HCT116 (cell line): ENCODE results near the gene LRRFIP1. TPM values are rescaled to one million over a fixed set of nuclear protein-coding genes. Genes with fewer than 3 reads are reported as not detected.
A peak's percentile ranks its signal among the peaks of the same experiment; 100 is the strongest.

Source experiments
- ATAC-seq: fragments of 200-7000 bp; cut with Tn5 transposase; 2 replicates; pipeline ENCODE4 v1.9.1; 2020; ENCODE audit warnings: mild to moderate bottlenecking, moderate library complexity
- BruUV-seq: library from RNA; stranded (reverse); fragments of 400-500 nt; replicated peaks from 2 replicates; lab custom pipeline; 2021; lab: Mats Ljungman, UMichigan
- CTCF ChIA-PET: fragments of 300-600 bp; sonication (Branson Sonifier 250); formaldehyde crosslinking; loops from one replicate; lab custom pipeline; 2021; ENCODE audit warnings: antibody characterized with exemption; lab: Charles Lee
- POLR2A ChIA-PET: fragments of 300-600, 350-600 bp; sonication (Branson Sonifier 250); formaldehyde crosslinking; loops from one replicate; lab custom pipeline; 2021; ENCODE audit warnings: antibody characterized with exemption; lab: Charles Lee
- RAD21 ChIA-PET, 2 experiments: fragments of 300-600 bp; sonication (Branson Sonifier 250); formaldehyde crosslinking; loops; one replicate each; lab custom pipeline; 2023; ENCODE audit warnings: low total read pairs in 2 of 2; ENCODE audit not compliant: uncharacterized antibody in 2 of 2, unreplicated experiment in 2 of 2, low non-redundant PET in 1 of 2; lab: Charles Lee
- DNase-seq: peaks from one replicate; pipeline ENCODE4 v3.0.0-alpha.2; 2010; ENCODE audit warnings: low read depth, low spot score
- H2AFZ ChIP-seq: fragments of 200-600 bp; shearing (Covaris generic), sonication (generic); 2 replicates; pipeline ENCODE4 v1.6.1; 2017; ENCODE audit warnings: low read depth, mixed run types, mixed read lengths, antibody characterized with exemption, low read length; ENCODE audit not compliant: poor library complexity, severe bottlenecking
- H3K27ac ChIP-seq: 2 replicates; pipeline ENCODE4 v1.5.1; 2012; ENCODE audit warnings: low read depth, low read length
- H3K27me3 ChIP-seq: fragments of 200-600 bp; sonication (generic); 2 replicates; pipeline ENCODE4 v1.6.1; 2016; ENCODE audit warnings: mixed run types, low read length, mixed read lengths; ENCODE audit not compliant: insufficient read depth
- H3K36me3 ChIP-seq, 2 experiments: fragments of 200-500 bp in 1 of 2; fragments of 200-600 bp in 1 of 2; sonication (Bioruptor generic) in 1 of 2; sonication (generic) in 1 of 2; 2 replicates each; pipeline versions ENCODE4 v1.5.1 to v1.6.1; 2014 to 2016; ENCODE audit warnings: low read length in 2 of 2, inconsistent platforms in 1 of 2, mixed read lengths in 1 of 2, mixed run types in 1 of 2; ENCODE audit not compliant: insufficient read depth in 2 of 2, control insufficient read depth in 1 of 2
- H3K4me1 ChIP-seq, 2 experiments: fragments of 200-600 bp in 1 of 2; sonication (generic) in 1 of 2; 2 replicates each; pipeline versions ENCODE4 v1.5.1 to v1.6.1; 2012 to 2017; ENCODE audit warnings: low read length in 2 of 2, inconsistent platforms in 1 of 2, mild to moderate bottlenecking in 1 of 2, mixed read lengths in 1 of 2, mixed run types in 1 of 2, moderate library complexity in 1 of 2; ENCODE audit not compliant: insufficient read depth in 2 of 2, control insufficient read depth in 1 of 2
- H3K4me2 ChIP-seq: fragments of 200-600 bp; sonication (generic); 2 replicates; pipeline ENCODE4 v1.6.1; 2017; ENCODE audit warnings: mixed run types, low read length, mixed read lengths
- H3K4me3 ChIP-seq, 2 experiments: fragments of 200-600 bp in 1 of 2; sonication (generic) in 1 of 2; replicated peaks in 1 of 2; 2 replicates each; pipeline ENCODE4 v1.5.1; 2011 to 2016; ENCODE audit warnings: low read length in 2 of 2, control low read depth in 1 of 2, low read depth in 1 of 2, mild to moderate bottlenecking in 1 of 2, mixed read lengths in 1 of 2, mixed run types in 1 of 2
- H3K79me2 ChIP-seq: fragments of 200-600 bp; sonication (generic); 2 replicates; pipeline ENCODE4 v1.6.1; 2017; ENCODE audit warnings: mild to moderate bottlenecking, mixed run types, low read length, moderate library complexity, mixed read lengths; ENCODE audit not compliant: insufficient read depth
- H3K9ac ChIP-seq: fragments of 200-600 bp; sonication (generic); 2 replicates; pipeline ENCODE4 v1.6.1; 2016; ENCODE audit warnings: low read length, mixed read lengths
- H3K9me2 ChIP-seq: fragments of 200-600 bp; sonication (generic), shearing (Covaris generic); 2 replicates; pipeline ENCODE4 v1.6.1; 2017; ENCODE audit warnings: mixed run types, mild to moderate bottlenecking, moderate library complexity; ENCODE audit not compliant: insufficient read depth
- H3K9me3 ChIP-seq, 2 experiments: fragments of 200-500 bp in 1 of 2; fragments of 200-600 bp in 1 of 2; sonication (Bioruptor generic) in 1 of 2; sonication (generic) in 1 of 2; 2 replicates each; pipeline ENCODE4 v1.6.1; 2014 to 2017; ENCODE audit warnings: low read length in 2 of 2, mixed read lengths in 2 of 2, inconsistent platforms in 1 of 2, low read depth in 1 of 2, mild to moderate bottlenecking in 1 of 2, mixed run types in 1 of 2, moderate library complexity in 1 of 2; ENCODE audit not compliant: control insufficient read depth in 1 of 2, insufficient read depth in 1 of 2
- H4K20me1 ChIP-seq: fragments of 200-600 bp; sonication (generic), shearing (Covaris generic); 2 replicates; pipeline ENCODE4 v1.6.1; 2017; ENCODE audit warnings: mixed run types, mild to moderate bottlenecking, moderate library complexity; ENCODE audit not compliant: insufficient read depth
- ATF3 ChIP-seq: IDR thresholded peaks from 2 replicates; pipeline ENCODE4 v1.6.1; 2012
- CBX3 ChIP-seq: IDR thresholded peaks from 2 replicates; pipeline ENCODE4 v1.6.1; 2012; ENCODE audit warnings: low read depth
- CEBPB ChIP-seq: IDR thresholded peaks from 2 replicates; pipeline ENCODE4 v1.6.1; 2012; ENCODE audit warnings: low read depth
- CTCF ChIP-seq, 3 experiments: fragments of 200-600 bp in 1 of 3; sonication (generic) in 1 of 3; IDR thresholded peaks in 2 of 3; conservative IDR thresholded peaks in 1 of 3; 2 replicates each; pipeline ENCODE4 v1.5.1; 2012 to 2017; ENCODE audit warnings: low read depth in 2 of 3, low read length in 2 of 3, antibody characterized with exemption in 1 of 3, borderline replicate concordance in 1 of 3, control low read depth in 1 of 3, mild to moderate bottlenecking in 1 of 3, mixed read lengths in 1 of 3, mixed run types in 1 of 3, moderate library complexity in 1 of 3; ENCODE audit not compliant: insufficient read depth in 1 of 3
- ELF1 ChIP-seq: IDR thresholded peaks from 2 replicates; pipeline ENCODE4 v1.6.1; 2012; ENCODE audit warnings: low read depth, borderline replicate concordance
- EZH2 ChIP-seq: fragments of 200-600 bp; sonication (generic); IDR thresholded peaks from 2 replicates; pipeline ENCODE4 v1.6.1; 2017; ENCODE audit warnings: antibody characterized with exemption, mixed run types
- FOSL1 ChIP-seq: IDR thresholded peaks from 2 replicates; pipeline ENCODE4 v1.6.1; 2012; ENCODE audit warnings: low read depth
- POLR2A ChIP-seq: IDR thresholded peaks from 2 replicates; pipeline ENCODE4 v1.7.0; 2011; ENCODE audit warnings: borderline replicate concordance; ENCODE audit not compliant: insufficient read depth, insufficient read length; ENCODE audit errors: extremely low read depth
- POLR2AphosphoS5 ChIP-seq: IDR thresholded peaks from 2 replicates; pipeline ENCODE4 v1.6.1; 2011; ENCODE audit warnings: mild to moderate bottlenecking, low read depth, low read length, moderate library complexity
- RAD21 ChIP-seq: IDR thresholded peaks from 2 replicates; pipeline ENCODE4 v1.6.1; 2012; ENCODE audit warnings: low read depth, mild to moderate bottlenecking
- REST ChIP-seq: IDR thresholded peaks from 2 replicates; pipeline ENCODE4 v1.6.1; 2012; ENCODE audit warnings: low read depth
- SIN3A ChIP-seq: IDR thresholded peaks from 2 replicates; pipeline ENCODE4 v1.6.1; 2012; ENCODE audit warnings: low read depth
- TCF7L2 ChIP-seq: IDR thresholded peaks from 2 replicates; pipeline ENCODE4 v1.7.0; 2011; ENCODE audit warnings: borderline replicate concordance, inconsistent platforms; ENCODE audit not compliant: insufficient read depth, insufficient read length; ENCODE audit errors: extremely low read depth
- YY1 ChIP-seq: IDR thresholded peaks from 2 replicates; pipeline ENCODE4 v1.6.1; 2011; ENCODE audit warnings: low read length, low read depth, moderate library complexity, mild to moderate bottlenecking; ENCODE audit not compliant: insufficient replicate concordance; ENCODE audit errors: extremely low read depth
- ZBTB33 ChIP-seq: IDR thresholded peaks from 2 replicates; pipeline ENCODE4 v1.6.1; 2011; ENCODE audit warnings: mild to moderate bottlenecking, low read length, moderate library complexity; ENCODE audit not compliant: insufficient replicate concordance; ENCODE audit errors: extremely low read depth
- ZFX ChIP-seq: fragments of 450-650 bp; IDR thresholded peaks from 2 replicates; pipeline ENCODE4 v1.6.1; 2017
- intact Hi-C: fragments of 100-400 bp; cut with micrococcal nuclease; formaldehyde crosslinking; loops from 2 replicates; pipeline ENCODE4 v1.10.0; 2022
- total RNA-seq: library from RNA; stranded (reverse); gene quantifications from one replicate; pipeline ENCODE4 v1.2.1, GENCODE V29; 2021; ENCODE audit not compliant: unreplicated experiment

Gene LRRFIP1
- total RNA-seq, 1 experiment from 2014 or later: 76.9 TPM

- ATAC-seq (no peak), DNase-seq (no peak)
- H3K36me3 ChIP-seq: peaks cover 18 to 22% of the 10 kb centered on the region in 2 experiments; a peak in 3 of 4 replicates
- TF ChIP-seq SIN3A (no peak), REST (no peak), CBX3 (no peak), ZBTB33 (no peak), ZFX (no peak), FOSL1 (no peak), EZH2 (no peak), POLR2AphosphoS5 (no peak), ELF1 (no peak), YY1 (no peak), POLR2A (no peak), RAD21 (no peak), ATF3 (no peak), CEBPB (no peak), CTCF (IDR thresholded peaks at IDR 0.05 in 2 of 3, conservative IDR thresholded peaks at IDR 0.05 in 1 of 3; ENCODE audit: borderline replicate concordance in 1 of 3, insufficient read depth in 1 of 3, low read depth in 2 of 3, low read length in 2 of 3) (no peak), TCF7L2 (no peak)
- no peaks in the 10 kb centered on the region for H3K9me3 ChIP-seq
- no peaks in the 10 kb centered on the region for H3K9me2 ChIP-seq
- H3K79me2 ChIP-seq: no peaks in the 10 kb centered on the region
- H3K27me3 ChIP-seq: no peaks in the 10 kb centered on the region
- no peaks in the 10 kb centered on the region for H3K4me1 ChIP-seq
- BruUV-seq: TSS peak; percentile 51
- CTCF ChIA-PET: no interaction called here
- intact Hi-C loops: no loop called here
- no peaks in the 10 kb centered on the region; the same call in 1 of the 2 replicates for H4K20me1 ChIP-seq
- RAD21 ChIA-PET: no interaction called here
- POLR2A ChIA-PET: no interaction called here
- H2AFZ ChIP-seq: no peak overlapping the region
- H3K4me2 ChIP-seq: no peak overlapping the region
- H3K27ac ChIP-seq: no peak overlapping the region
- no peak overlapping the region for H3K9ac ChIP-seq
- H3K4me3 ChIP-seq: no peak overlapping the region
These were observed 136.4 kb downstream of the LRRFIP1 start for GRCh38 chr2:237763812-237764211.
